Right atrium auricular region (tissue), 2 donors: ENCODE results near the gene PIP4P1. TPM values are rescaled to one million over a fixed set of nuclear protein-coding genes. Genes with fewer than 3 reads are reported as not detected.

Source experiments
- DNase-seq: peaks from one replicate; pipeline ENCODE4 v3.0.0-alpha.2; 2019; ENCODE audit warnings: low spot score
- H3K27ac ChIP-seq, 2 donors: fragments of 200-600 bp; sonication (generic); 1 replicate in 1 of 2; 2 replicates in 1 of 2; pipeline ENCODE4 v1.5.1; 2016 to 2019
- H3K27me3 ChIP-seq, 2 donors: fragments of 200-600 bp; sonication (generic); one replicate each; pipeline versions ENCODE4 v1.5.1 to v1.6.0; 2017 to 2019
- H3K36me3 ChIP-seq: fragments of 200-600 bp; sonication (generic); one replicate; pipeline ENCODE4 v1.5.1; 2016
- H3K4me1 ChIP-seq, 2 donors: fragments of 200-600 bp; sonication (generic); one replicate each; pipeline versions ENCODE4 v1.5.1 to v1.6.0; 2017 to 2019
- H3K4me3 ChIP-seq, 2 donors: fragments of 200-600 bp; sonication (generic); 1 replicate in 1 of 2; 2 replicates in 1 of 2; pipeline ENCODE4 v1.5.1; 2017 to 2019; ENCODE audit warnings: mild to moderate bottlenecking in 1 of 2, moderate library complexity in 1 of 2
- H3K9me3 ChIP-seq, 2 donors: fragments of 200-600 bp; sonication (generic); one replicate each; pipeline ENCODE4 v1.5.1; 2019
- CTCF ChIP-seq, 2 donors: fragments of 200-600 bp; sonication (generic); IDR thresholded peaks; one replicate each; pipeline ENCODE4 v1.5.1; 2019; ENCODE audit warnings: antibody characterized with exemption in 2 of 2
- total RNA-seq, 2 donors: library from RNA; depleted of rRNA; stranded (reverse); fragments of >200 nt; gene quantifications; one replicate each; pipeline ENCODE4 v1.1.0, GENCODE V29; 2016

The PIP4P1 gene
- total RNA-seq, 2 donors from 2014 or later, result 9.8 to 13.3 TPM

GRCh38 chr14:20499881-20500280, 38.6 kb upstream of the PIP4P1 start:
- no peaks in the 10 kb centered on the region for H3K36me3 ChIP-seq

GRCh38 chr14:20499108-20499507, 37.9 kb upstream of the PIP4P1 start:
- no peaks in the 10 kb centered on the region for H3K9me3 ChIP-seq
- H3K4me1 ChIP-seq, result no peaks in the 10 kb centered on the region
- no peak for TF ChIP-seq CTCF (IDR thresholded peaks at IDR 0.05)
- H3K36me3 ChIP-seq, result no peaks in the 10 kb centered on the region
- no peaks in the 10 kb centered on the region for H3K27me3 ChIP-seq
- H3K27ac ChIP-seq, result peak overlapping the region in 1 of 2 donors; percentile 19
- H3K4me3 ChIP-seq, result no peak overlapping the region
- no peak for DNase-seq

More at GRCh38 chr14:20499881-20500280, 38.6 kb upstream of the PIP4P1 start:
- H3K4me3 ChIP-seq, result no peak overlapping the region
- no peak overlapping the region for H3K27ac ChIP-seq
- no peaks in the 10 kb centered on the region for H3K9me3 ChIP-seq
- H3K27me3 ChIP-seq, result no peaks in the 10 kb centered on the region
- no peak for TF ChIP-seq CTCF (IDR thresholded peaks at IDR 0.05)
- no peak for DNase-seq
- no peaks in the 10 kb centered on the region for H3K4me1 ChIP-seq

GRCh38 chr14:20498622-20499021, 37.4 kb upstream of the PIP4P1 start:
- H3K27ac ChIP-seq, result peak overlapping the region in 1 of 2 donors; percentile 15
- TF ChIP-seq CTCF (IDR thresholded peaks at IDR 0.05), result no peak

GRCh38 chr14:20494935-20495766, 33.9 kb upstream of the PIP4P1 start:
- Histone ChIP-seq H3K27ac (no peak overlapping the region), H3K4me1 (no peaks in the 10 kb centered on the region), H3K9me3 (no peaks in the 10 kb centered on the region), H3K36me3 (no peaks in the 10 kb centered on the region), H3K27me3 (no peaks in the 10 kb centered on the region), H3K4me3 (no peak overlapping the region)
- no peak for TF ChIP-seq CTCF (IDR thresholded peaks at IDR 0.05)
- DNase-seq, result no peak

More at GRCh38 chr14:20498622-20499021, 37.4 kb upstream of the PIP4P1 start:
- Histone ChIP-seq H3K4me1 (no peaks in the 10 kb centered on the region), H3K27me3 (no peaks in the 10 kb centered on the region), H3K36me3 (no peaks in the 10 kb centered on the region), H3K9me3 (no peaks in the 10 kb centered on the region), H3K4me3 (no peak overlapping the region)
- no peak for DNase-seq

GRCh38 chr14:20493634-20494033, 32.4 kb upstream of the PIP4P1 start:
- H3K4me3 ChIP-seq, result no peak overlapping the region
- no peak overlapping the region for H3K27ac ChIP-seq
- H3K4me1 ChIP-seq, result no peaks in the 10 kb centered on the region
- H3K36me3 ChIP-seq, result no peaks in the 10 kb centered on the region
- TF ChIP-seq CTCF (IDR thresholded peaks at IDR 0.05), result no peak
- H3K27me3 ChIP-seq, result no peaks in the 10 kb centered on the region
- no peak for DNase-seq
- no peaks in the 10 kb centered on the region for H3K9me3 ChIP-seq
